Endodermal cell (in vitro differentiated cells): Measurements from ENCODE around the gene RAD23B. TPM values are rescaled to one million over a fixed set of nuclear protein-coding genes. Genes with fewer than 3 reads are reported as not detected.

Source experiments
- DNase-seq: peaks from one replicate; pipeline ENCODE4 v3.0.0-alpha.2; 2017
- H3K27ac ChIP-seq: 2 replicates; pipeline ENCODE4 v1.5.1; 2013; ENCODE audit warnings: mild to moderate bottlenecking, low read depth, low read length, moderate library complexity
- H3K27me3 ChIP-seq: 2 replicates; pipeline ENCODE4 v1.6.1; 2013; ENCODE audit warnings: mild to moderate bottlenecking, low read length, moderate library complexity; ENCODE audit not compliant: insufficient read depth, control insufficient read depth, poor library complexity, severe bottlenecking
- H3K36me3 ChIP-seq: 2 replicates; pipeline ENCODE4 v1.7.0; 2013; ENCODE audit warnings: mild to moderate bottlenecking, low read length, moderate library complexity; ENCODE audit not compliant: control insufficient read depth, insufficient read depth
- H3K4me1 ChIP-seq: one replicate; pipeline ENCODE4 v1.7.0; 2013; ENCODE audit warnings: low read length; ENCODE audit not compliant: control insufficient read depth, insufficient read depth
- H3K4me3 ChIP-seq: 2 replicates; pipeline ENCODE4 v1.5.1; 2013; ENCODE audit warnings: mild to moderate bottlenecking, low read length, moderate library complexity
- H3K9ac ChIP-seq: 2 replicates; pipeline ENCODE4 v1.6.1; 2013; ENCODE audit warnings: mild to moderate bottlenecking, low read length, moderate library complexity; ENCODE audit not compliant: poor library complexity, severe bottlenecking; ENCODE audit errors: extremely low read depth
- H3K9me3 ChIP-seq: 2 replicates; pipeline ENCODE4 v1.6.1; 2013; ENCODE audit warnings: mild to moderate bottlenecking, low read length, moderate library complexity; ENCODE audit not compliant: control insufficient read depth
- H3K27ac Mint-ChIP-seq: 2 replicates; pipeline ENCODE4 v1.8.0; 2020; ENCODE audit warnings: mixed read lengths
- H3K27me3 Mint-ChIP-seq: 2 replicates; pipeline ENCODE4 v1.8.0; 2021; ENCODE audit warnings: mild to moderate bottlenecking, mixed read lengths; ENCODE audit not compliant: insufficient read depth
- H3K36me3 Mint-ChIP-seq: 2 replicates; pipeline ENCODE4 v1.8.0; 2020; ENCODE audit warnings: low read depth, mixed read lengths
- H3K4me1 Mint-ChIP-seq: 2 replicates; pipeline ENCODE4 v1.8.0; 2020; ENCODE audit warnings: mixed read lengths
- H3K4me3 Mint-ChIP-seq: 2 replicates; pipeline ENCODE4 v1.8.0; 2020; ENCODE audit warnings: mild to moderate bottlenecking, moderate library complexity, mixed read lengths
- H3K9me3 Mint-ChIP-seq: 2 replicates; pipeline ENCODE4 v1.8.0; 2020; ENCODE audit warnings: mild to moderate bottlenecking, mixed read lengths
- CTCF ChIP-seq: fragments of 200-600 bp; sonication (generic); conservative IDR thresholded peaks from 2 replicates; pipeline ENCODE4 v1.5.0; 2021; ENCODE audit warnings: antibody characterized with exemption, mild to moderate bottlenecking
- WGBS, 2 experiments: methylation state at CpG; one replicate each; pipeline versions ENCODE4 v1.1.5 to v1.1.7; 2013; ENCODE audit warnings: missing lambda C conversion rate in 2 of 2, mixed read lengths in 1 of 2; ENCODE audit not compliant: insufficient coverage in 1 of 2, insufficient read length in 1 of 2; 5-methylcytosine and 5-hydroxymethylcytosine counted together
- total RNA-seq, 2 donors: library from RNA; stranded (reverse); fragmentation: NEBNext Ultra II Directional in 1 of 2; extraction: Animal tissue kit (Norgen Biotek cat#: 25700) in 1 of 2; gene quantifications; 2 replicates in 1 of 2; 3 replicates in 1 of 2; pipeline ENCODE4 v1.2.1, GENCODE V29; 2021

The RAD23B gene
- total RNA-seq, 2 donors from 2014 or later = 154 to 167 TPM

GRCh38 chr9:107286057-107286456, 3.0 kb downstream of the RAD23B start:
- Histone ChIP-seq H3K4me1 (no peaks in the 10 kb centered on the region), H3K27ac (no peak overlapping the region), H3K27me3 (no peaks in the 10 kb centered on the region), H3K4me3 (peak overlapping the region; percentile 98), H3K9ac (peak overlapping the region; percentile 93), H3K9me3 (no peaks in the 10 kb centered on the region), H3K36me3 (no peaks in the 10 kb centered on the region)
- 70 to 100% methylated on average over 1 to 2 of the region's 2 CpGs for WGBS, 2 experiments
- peak overlapping the region; percentile 86 for H3K4me3 Mint-ChIP-seq
- no peak overlapping the region for H3K27ac Mint-ChIP-seq
- H3K9me3 Mint-ChIP-seq = no peaks in the 10 kb centered on the region
- H3K4me1 Mint-ChIP-seq = peaks cover 38% of the 10 kb centered on the region
- H3K27me3 Mint-ChIP-seq = no peaks in the 10 kb centered on the region
- H3K36me3 Mint-ChIP-seq = peaks cover 1% of the 10 kb centered on the region
- DNase-seq = no peak
- TF ChIP-seq CTCF = no peak

- H3K36me3 ChIP-seq = peaks cover 23% of the 10 kb centered on the region
- no peak overlapping the region for H3K27ac ChIP-seq
- no peaks in the 10 kb centered on the region for H3K4me1 ChIP-seq
- H3K36me3 Mint-ChIP-seq = peaks cover 4% of the 10 kb centered on the region
- no peaks in the 10 kb centered on the region for H3K9me3 ChIP-seq
- TF ChIP-seq CTCF = no peak
- H3K9me3 Mint-ChIP-seq = no peaks in the 10 kb centered on the region
- no peaks in the 10 kb centered on the region for H3K27me3 Mint-ChIP-seq
- peak overlapping the region; percentile 82 for H3K27ac Mint-ChIP-seq
- H3K9ac ChIP-seq = no peak overlapping the region
- H3K4me3 ChIP-seq = peak overlapping the region; percentile 66
- DNase-seq = no peak
- H3K4me1 Mint-ChIP-seq = peaks cover 43% of the 10 kb centered on the region
- WGBS, 2 experiments = 48 to 67% methylated on average over 1 of the region's 1 CpG
- no peaks in the 10 kb centered on the region for H3K27me3 ChIP-seq
- H3K4me3 Mint-ChIP-seq = peak overlapping the region; percentile 23
Observed at GRCh38 chr9:107288701-107289100, 5.6 kb downstream of the RAD23B start.

GRCh38 chr9:107290619-107291018, 7.5 kb downstream of the RAD23B start:
- Mint-ChIP-seq H3K4me3 (no peak overlapping the region), H3K36me3 (peaks cover 4% of the 10 kb centered on the region), H3K27me3 (no peaks in the 10 kb centered on the region), H3K4me1 (peaks cover 48% of the 10 kb centered on the region), H3K9me3 (no peaks in the 10 kb centered on the region), H3K27ac (no peak overlapping the region)
- WGBS, 2 experiments = 85 to 99% methylated on average over 4 to 7 of the region's 7 CpGs
- no peaks in the 10 kb centered on the region for H3K9me3 ChIP-seq
- H3K4me1 ChIP-seq = peaks cover 6% of the 10 kb centered on the region
- no peak overlapping the region for H3K9ac ChIP-seq
- peak overlapping the region; percentile 57 for H3K4me3 ChIP-seq
- peaks cover 27% of the 10 kb centered on the region for H3K36me3 ChIP-seq
- no peaks in the 10 kb centered on the region for H3K27me3 ChIP-seq
- no peak overlapping the region for H3K27ac ChIP-seq
- no peak for TF ChIP-seq CTCF
- DNase-seq = no peak
